CD4-positive, alpha-beta memory T cell (primary cell): ENCODE measurements around the gene CRADD. TPM values are rescaled to one million over a fixed set of nuclear protein-coding genes. Genes with fewer than 3 reads are reported as not detected.
"Not testable (repeated sequence)": the region's sequence is repeated elsewhere in the genome, so short reads cannot be mapped to it uniquely, and the experiment has no call there.

Source experiments
- CTCF ChIA-PET: fragments of 350-600 bp; sonication (Branson Sonifier 250); formaldehyde crosslinking; loops from one replicate; lab custom pipeline; 2021; ENCODE audit warnings: inconsistent platforms; ENCODE audit not compliant: partially characterized antibody; lab: Charles Lee
- POLR2A ChIA-PET: fragments of 350-600 bp; sonication (Branson Sonifier 250); formaldehyde crosslinking; loops from one replicate; lab custom pipeline; 2021; ENCODE audit not compliant: partially characterized antibody; lab: Charles Lee
- DNase-seq, 5 donors: peaks; one replicate each; pipeline versions ENCODE4 v3.0.0 to v3.0.0-alpha.2; 2020 to 2022; ENCODE audit warnings: mixed read lengths in 1 of 5
- H3K27ac ChIP-seq: one replicate; pipeline ENCODE4 v1.7.0; 2013; ENCODE audit warnings: low read depth, low read length
- H3K27me3 ChIP-seq: 2 replicates; pipeline ENCODE4 v1.7.0; 2013; ENCODE audit warnings: mild to moderate bottlenecking, low read length, moderate library complexity; ENCODE audit not compliant: insufficient read depth
- H3K36me3 ChIP-seq: 2 replicates; pipeline ENCODE4 v1.7.0; 2013; ENCODE audit warnings: mild to moderate bottlenecking, low read length, moderate library complexity; ENCODE audit not compliant: insufficient read depth
- H3K4me1 ChIP-seq: 2 replicates; pipeline ENCODE4 v1.7.0; 2013; ENCODE audit warnings: mild to moderate bottlenecking, low read length, moderate library complexity; ENCODE audit not compliant: insufficient read depth
- H3K4me3 ChIP-seq, 2 donors: one replicate each; pipeline ENCODE4 v1.7.0; 2013; ENCODE audit warnings: low read length in 2 of 2, mild to moderate bottlenecking in 1 of 2
- H3K9me3 ChIP-seq, 2 donors: one replicate each; pipeline ENCODE4 v1.7.0; 2013; ENCODE audit warnings: low read length in 2 of 2, control low read depth in 1 of 2; ENCODE audit not compliant: control insufficient read depth in 1 of 2
- H3K27ac Mint-ChIP-seq, 7 donors: one replicate each; pipeline ENCODE4 v1.8.0; 2020 to 2021; ENCODE audit warnings: mixed read lengths in 7 of 7, mild to moderate bottlenecking in 6 of 7, inconsistent platforms in 3 of 7, moderate library complexity in 3 of 7
- H3K27me3 Mint-ChIP-seq, 2 donors: one replicate each; pipeline ENCODE4 v1.8.0; 2020 to 2021; ENCODE audit warnings: mixed read lengths in 2 of 2
- H3K36me3 Mint-ChIP-seq, 2 donors: one replicate each; pipeline ENCODE4 v1.8.0; 2020 to 2021; ENCODE audit warnings: mixed read lengths in 2 of 2, inconsistent platforms in 1 of 2, mild to moderate bottlenecking in 1 of 2
- H3K4me1 Mint-ChIP-seq, 4 donors: one replicate each; pipeline ENCODE4 v1.8.0; 2020 to 2021; ENCODE audit warnings: mixed read lengths in 4 of 4, mild to moderate bottlenecking in 1 of 4
- H3K4me3 Mint-ChIP-seq, 8 donors: one replicate each; pipeline ENCODE4 v1.8.0; 2020 to 2021; ENCODE audit warnings: mixed read lengths in 8 of 8, mild to moderate bottlenecking in 7 of 8, moderate library complexity in 6 of 8, inconsistent platforms in 3 of 8
- H3K9me3 Mint-ChIP-seq, 8 donors: one replicate each; pipeline ENCODE4 v1.8.0; 2020 to 2021; ENCODE audit warnings: mixed read lengths in 8 of 8, mild to moderate bottlenecking in 5 of 8, inconsistent platforms in 3 of 8, moderate library complexity in 1 of 8
- intact Hi-C: fragments of 100-400 bp; cut with micrococcal nuclease; formaldehyde crosslinking; loops from one replicate; pipeline ENCODE4 v1.15.1; 2023
- polyA plus RNA-seq, 2 donors: library from polyadenylated mRNA; unstranded; fragments of 300-500 nt; fragmentation: Illumina TruSeq; gene quantifications; one replicate each; pipeline ENCODE4 v1.2.3, GENCODE V29; 2021
- total RNA-seq, 2 experiments: library from RNA; stranded (reverse); gene quantifications; one replicate each; pipeline ENCODE4 v1.2.3, GENCODE V29; 2021

CRADD gene
- total and polyA plus RNA-seq, 4 experiments from 2014 or later, result 13.3 to 18.3 (median 15.9) TPM

DNA sequence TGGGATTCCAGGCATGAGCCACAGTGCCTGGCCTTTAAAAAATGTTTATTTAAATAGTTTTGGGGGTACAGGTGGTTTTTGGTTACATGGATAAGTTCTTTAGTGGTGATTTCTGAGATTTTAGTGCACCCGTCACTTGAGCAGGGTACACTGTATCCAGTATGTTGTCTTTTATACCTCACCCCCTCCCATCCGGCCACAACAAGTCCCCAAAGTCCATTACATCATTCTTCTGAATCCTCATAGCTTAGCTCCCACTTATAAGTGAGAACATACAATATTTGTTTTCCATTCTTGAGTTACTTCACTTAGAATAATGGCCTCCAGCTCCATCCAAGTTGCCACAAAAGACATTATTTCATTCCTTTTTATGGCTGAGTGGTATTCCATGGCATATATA lies 124.5 kb downstream of the CRADD start:
- H3K27ac Mint-ChIP-seq, DNase-seq, intact Hi-C loops, H3K36me3 Mint-ChIP-seq, H3K27me3 ChIP-seq, CTCF ChIA-PET, H3K4me1 Mint-ChIP-seq, H3K9me3 Mint-ChIP-seq, H3K4me3 Mint-ChIP-seq, POLR2A ChIA-PET, H3K27me3 Mint-ChIP-seq, H3K36me3 ChIP-seq, H3K27ac ChIP-seq, H3K9me3 ChIP-seq, H3K4me3 ChIP-seq, H3K4me1 ChIP-seq: not testable (repeated sequence)

GRCh38 chr12:93802293-93802692 lies 125.1 kb downstream of the CRADD start:
- ChIA-PET CTCF (interaction anchor here (0.9 kb wide), 1 partner anchor 300 kb away, joined by 3 read pairs; no protein-coding TSS in a partner anchor), POLR2A (no interaction called here)
- Mint-ChIP-seq H3K36me3 (peaks cover 0 to 4% of the 10 kb centered on the region in 2 donors), H3K27me3 (no peaks in the 10 kb centered on the region), H3K4me3 (no peak overlapping the region), H3K27ac (no peak overlapping the region), H3K9me3 (no peaks in the 10 kb centered on the region), H3K4me1 (peaks cover 0 to 5% (median 2%) of the 10 kb centered on the region in 4 donors)
- Histone ChIP-seq H3K27ac (no peak overlapping the region), H3K4me3 (no peak overlapping the region), H3K4me1 (no peaks in the 10 kb centered on the region), H3K9me3 (no peaks in the 10 kb centered on the region), H3K36me3 (no peaks in the 10 kb centered on the region), H3K27me3 (no peaks in the 10 kb centered on the region)
- intact Hi-C loops, result no loop called here
- no peak for DNase-seq

DNA sequence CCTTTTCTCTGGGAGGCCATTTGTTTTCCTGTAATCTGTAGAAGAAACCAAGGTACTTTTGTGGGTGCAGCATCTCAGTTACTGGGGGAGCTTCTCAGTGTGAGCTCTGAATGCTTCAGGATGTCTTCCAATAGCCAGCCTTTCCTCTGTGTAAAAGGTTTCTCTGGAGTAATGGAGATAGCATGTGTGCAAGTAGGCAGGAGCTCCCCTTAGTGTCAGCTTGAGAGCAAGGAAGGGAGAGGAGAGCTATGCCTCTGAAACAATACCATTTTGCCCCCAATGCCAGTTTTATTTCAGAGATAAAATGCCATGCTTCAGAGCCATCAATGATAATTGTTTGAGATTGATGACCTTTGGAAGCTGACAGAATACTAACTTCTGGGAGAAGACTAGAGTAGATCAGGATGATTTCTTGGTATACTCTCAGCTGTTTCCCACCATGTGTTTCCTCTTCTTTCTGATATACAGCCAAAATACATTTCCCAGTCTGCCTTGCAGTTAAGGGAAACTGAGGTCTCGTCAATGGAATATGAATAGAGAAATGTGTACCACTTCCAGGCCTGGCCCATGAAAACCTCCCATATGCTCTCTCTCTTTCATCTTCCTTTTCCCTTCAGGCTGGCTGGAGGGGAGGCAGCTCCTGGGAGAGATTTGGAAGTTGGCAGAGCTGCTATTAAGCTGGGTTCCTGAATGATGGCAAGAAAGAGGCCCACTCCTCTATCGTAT lies 125.7 kb downstream of the CRADD start:
- H3K4me1 Mint-ChIP-seq, result peaks cover 2 to 5% (median 3%) of the 10 kb centered on the region in 4 donors
- no peak overlapping the region for H3K4me3 Mint-ChIP-seq
- Histone ChIP-seq H3K9me3 (no peaks in the 10 kb centered on the region), H3K36me3 (no peaks in the 10 kb centered on the region), H3K27me3 (no peaks in the 10 kb centered on the region), H3K4me3 (no peak overlapping the region), H3K27ac (no peak overlapping the region), H3K4me1 (no peaks in the 10 kb centered on the region)
- DNase-seq, result no peak
- H3K27ac Mint-ChIP-seq, result no peak overlapping the region
- H3K27me3 Mint-ChIP-seq, result no peaks in the 10 kb centered on the region
- H3K36me3 Mint-ChIP-seq, result peaks cover 0 to 4% of the 10 kb centered on the region in 2 donors
- CTCF ChIA-PET, result interaction anchor here (0.7 to 0.9 kb wide), 2 partner anchors 299 kb away, joined by 3 read pairs; no protein-coding TSS in a partner anchor
- POLR2A ChIA-PET, result no interaction called here
- H3K9me3 Mint-ChIP-seq, result no peaks in the 10 kb centered on the region
- intact Hi-C loops, result no loop called here

DNA sequence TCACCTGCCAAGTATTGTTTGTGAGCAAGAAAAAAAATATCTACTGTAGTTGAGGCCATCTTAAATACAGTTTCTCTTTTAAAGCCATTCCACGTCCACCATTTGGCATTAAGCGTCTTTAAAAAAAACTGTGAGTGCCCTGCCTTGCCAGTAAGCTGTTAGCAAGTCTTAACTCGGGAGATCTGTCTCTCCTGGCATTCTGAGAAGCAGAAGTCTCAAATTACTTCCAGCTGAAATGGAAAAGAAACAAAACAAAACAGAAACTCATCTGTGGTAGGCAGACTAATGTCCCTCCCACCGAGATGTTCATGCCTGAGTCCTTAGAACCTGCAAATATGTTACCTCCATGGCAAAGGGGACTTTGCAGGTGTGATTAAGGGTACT lies 126.2 kb downstream of the CRADD start:
- H3K36me3 ChIP-seq, result no peaks in the 10 kb centered on the region
- POLR2A ChIA-PET, result no interaction called here
- Mint-ChIP-seq H3K36me3 (peaks cover 0 to 7% of the 10 kb centered on the region in 2 donors), H3K27me3 (no peaks in the 10 kb centered on the region), H3K4me1 (peaks cover 2 to 5% (median 4%) of the 10 kb centered on the region in 4 donors), H3K27ac (peak overlapping the region in 1 of 7 donors; percentile 19), H3K4me3 (no peak overlapping the region), H3K9me3 (no peaks in the 10 kb centered on the region)
- no peaks in the 10 kb centered on the region for H3K27me3 ChIP-seq
- no peak overlapping the region for H3K4me3 ChIP-seq
- CTCF ChIA-PET, result interaction anchor here (0.7 kb wide), 1 partner anchor 299 kb away, joined by 3 read pairs; no protein-coding TSS in a partner anchor
- no peak for DNase-seq
- no peak overlapping the region for H3K27ac ChIP-seq
- H3K4me1 ChIP-seq, result no peaks in the 10 kb centered on the region
- no peaks in the 10 kb centered on the region for H3K9me3 ChIP-seq
- intact Hi-C loops, result no loop called here

DNA sequence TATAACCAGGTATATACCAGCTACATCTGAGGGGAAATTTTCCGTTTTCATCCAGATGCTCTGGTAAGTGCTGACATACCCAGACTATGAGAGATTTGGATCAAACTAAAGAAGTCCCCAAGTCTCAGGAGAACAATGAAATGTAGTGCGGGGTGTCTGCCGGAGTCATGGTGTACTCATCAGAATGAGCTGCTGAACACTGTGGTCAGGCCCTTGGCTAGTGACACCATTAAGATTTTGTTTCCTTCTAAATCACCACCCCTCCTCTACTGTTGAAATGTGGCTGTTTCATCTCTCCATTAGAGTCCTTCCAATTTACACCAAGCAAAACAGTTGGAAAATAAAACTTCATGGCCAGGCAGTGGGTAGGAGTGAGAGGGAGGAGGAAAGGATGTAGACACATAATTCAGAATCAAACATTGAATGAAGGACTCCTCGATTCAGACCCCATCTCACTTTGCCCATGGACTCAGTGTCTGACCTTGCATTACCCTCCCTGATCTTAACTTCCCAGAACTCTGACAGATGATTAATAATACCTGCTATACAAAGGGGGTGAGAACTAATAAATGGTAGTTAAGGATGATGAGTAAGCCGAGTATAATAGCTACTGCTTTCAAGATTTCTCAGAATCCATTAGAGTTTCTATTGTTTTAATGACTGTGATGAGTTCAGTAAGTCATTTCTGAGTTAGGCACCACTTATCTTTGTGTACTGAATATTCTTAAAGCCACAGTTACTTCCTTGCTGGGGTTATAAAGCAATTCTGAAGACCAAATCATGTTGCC lies 127.4 kb downstream of the CRADD start:
- Histone ChIP-seq H3K36me3 (no peaks in the 10 kb centered on the region), H3K27ac (no peak overlapping the region), H3K4me3 (no peak overlapping the region), H3K27me3 (no peaks in the 10 kb centered on the region), H3K4me1 (no peaks in the 10 kb centered on the region), H3K9me3 (no peaks in the 10 kb centered on the region)
- Mint-ChIP-seq H3K27ac (no peak overlapping the region), H3K9me3 (no peaks in the 10 kb centered on the region), H3K36me3 (peaks cover 0 to 7% of the 10 kb centered on the region in 2 donors), H3K4me1 (peaks cover 2 to 5% (median 4%) of the 10 kb centered on the region in 4 donors), H3K27me3 (no peaks in the 10 kb centered on the region), H3K4me3 (no peak overlapping the region)
- intact Hi-C loops, result no loop called here
- no peak for DNase-seq
- ChIA-PET POLR2A (no interaction called here), CTCF (no interaction called here)

- ChIA-PET CTCF (no interaction called here), POLR2A (no interaction called here)
- H3K4me3 Mint-ChIP-seq, result no peak overlapping the region
- no peak overlapping the region for H3K27ac Mint-ChIP-seq
- H3K27me3 ChIP-seq, result no peaks in the 10 kb centered on the region
- no peaks in the 10 kb centered on the region for H3K4me1 ChIP-seq
- no peaks in the 10 kb centered on the region for H3K9me3 ChIP-seq
- no peak overlapping the region for H3K4me3 ChIP-seq
- H3K9me3 Mint-ChIP-seq, result no peaks in the 10 kb centered on the region
- no peak overlapping the region for H3K27ac ChIP-seq
- no peaks in the 10 kb centered on the region for H3K36me3 ChIP-seq
- peaks cover 2 to 5% (median 4%) of the 10 kb centered on the region in 4 donors for H3K4me1 Mint-ChIP-seq
- H3K36me3 Mint-ChIP-seq, result peaks cover 0 to 3% of the 10 kb centered on the region in 2 donors
- no peak for DNase-seq
- no peaks in the 10 kb centered on the region for H3K27me3 Mint-ChIP-seq
- intact Hi-C loops, result no loop called here
Measured at GRCh38 chr12:93805736-93806141, 128.6 kb downstream of the CRADD start.

- intact Hi-C loops, result no loop called here
- Mint-ChIP-seq H3K9me3 (no peaks in the 10 kb centered on the region), H3K4me1 (peaks cover 2 to 5% (median 4%) of the 10 kb centered on the region in 4 donors), H3K27me3 (no peaks in the 10 kb centered on the region), H3K27ac (no peak overlapping the region), H3K36me3 (peaks cover 0 to 3% of the 10 kb centered on the region in 2 donors), H3K4me3 (no peak overlapping the region)
- H3K27me3 ChIP-seq, result no peaks in the 10 kb centered on the region
- no peak for DNase-seq
- H3K4me1 ChIP-seq, result no peaks in the 10 kb centered on the region
- ChIA-PET CTCF (no interaction called here), POLR2A (no interaction called here)
- H3K9me3 ChIP-seq, result no peaks in the 10 kb centered on the region
- no peak overlapping the region for H3K27ac ChIP-seq
- H3K4me3 ChIP-seq, result no peak overlapping the region
- no peaks in the 10 kb centered on the region for H3K36me3 ChIP-seq
Measured at GRCh38 chr12:93807354-93807753, 130.2 kb downstream of the CRADD start.
